Measurements from ENCODE around the gene C2CD4B.

The C2CD4B gene

DNA sequence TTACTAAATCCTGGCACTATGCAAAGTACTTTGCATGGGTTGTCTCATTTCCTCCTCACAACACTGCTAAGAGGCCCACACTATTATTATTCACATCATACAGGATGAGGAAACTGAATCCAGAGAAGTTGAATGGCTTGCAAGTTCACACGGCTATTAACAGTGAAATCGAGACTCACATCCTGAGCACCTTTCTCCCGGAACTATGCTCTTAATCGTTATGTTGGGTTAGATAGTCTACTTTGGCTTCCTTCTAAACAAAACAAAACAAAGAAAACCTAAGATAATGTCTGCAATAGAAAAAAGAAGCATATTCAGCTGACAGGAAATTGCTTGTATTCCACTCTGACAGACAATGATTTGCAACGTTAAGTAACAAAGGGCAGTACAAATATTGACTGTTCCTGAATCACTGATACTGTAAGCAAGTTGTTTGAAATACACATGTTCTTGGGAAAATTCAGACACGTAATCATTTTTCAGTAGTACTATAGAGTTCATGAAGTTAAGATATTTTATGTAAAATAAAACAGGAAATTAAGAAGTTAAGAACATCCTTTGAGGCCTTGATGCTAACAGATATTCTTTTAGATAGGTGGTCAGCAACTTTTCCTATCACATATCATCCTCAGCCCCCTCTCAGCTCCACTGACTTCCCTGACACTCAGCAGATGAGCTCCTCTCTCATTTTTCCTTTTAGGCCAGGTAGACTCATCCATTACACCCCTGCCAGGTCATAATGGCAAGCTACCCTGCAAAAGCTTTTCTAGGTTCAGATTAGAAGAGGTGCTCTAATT, 40.7 kb downstream of the C2CD4B start (continued):
- TF ChIP-seq, protein P1, sequence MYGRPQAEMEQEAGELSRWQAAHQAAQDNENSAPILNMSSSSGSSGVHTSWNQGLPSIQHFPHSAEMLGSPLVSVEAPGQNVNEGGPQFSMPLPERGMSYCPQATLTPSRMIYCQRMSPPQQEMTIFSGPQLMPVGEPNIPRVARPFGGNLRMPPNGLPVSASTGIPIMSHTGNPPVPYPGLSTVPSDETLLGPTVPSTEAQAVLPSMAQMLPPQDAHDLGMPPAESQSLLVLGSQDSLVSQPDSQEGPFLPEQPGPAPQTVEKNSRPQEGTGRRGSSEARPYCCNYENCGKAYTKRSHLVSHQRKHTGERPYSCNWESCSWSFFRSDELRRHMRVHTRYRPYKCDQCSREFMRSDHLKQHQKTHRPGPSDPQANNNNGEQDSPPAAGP (tag by site-specific recombination; IDR thresholded peaks at IDR 0.05), result no peak
- TF ChIP-seq, protein P2, sequence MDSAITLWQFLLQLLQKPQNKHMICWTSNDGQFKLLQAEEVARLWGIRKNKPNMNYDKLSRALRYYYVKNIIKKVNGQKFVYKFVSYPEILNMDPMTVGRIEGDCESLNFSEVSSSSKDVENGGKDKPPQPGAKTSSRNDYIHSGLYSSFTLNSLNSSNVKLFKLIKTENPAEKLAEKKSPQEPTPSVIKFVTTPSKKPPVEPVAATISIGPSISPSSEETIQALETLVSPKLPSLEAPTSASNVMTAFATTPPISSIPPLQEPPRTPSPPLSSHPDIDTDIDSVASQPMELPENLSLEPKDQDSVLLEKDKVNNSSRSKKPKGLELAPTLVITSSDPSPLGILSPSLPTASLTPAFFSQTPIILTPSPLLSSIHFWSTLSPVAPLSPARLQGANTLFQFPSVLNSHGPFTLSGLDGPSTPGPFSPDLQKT (IDR thresholded peaks at IDR 0.05; ENCODE audit: borderline replicate concordance, low read depth, low read length), result no peak
- TF ChIP-seq ZNF350 (tag by site-specific recombination; IDR thresholded peaks at IDR 0.05) (no peak), ZBTB7A (tag by site-specific recombination; IDR thresholded peaks at IDR 0.05; ENCODE audit: low read depth) (no peak), ZNF184 (tag by site-specific recombination; IDR thresholded peaks at IDR 0.05) (no peak), ZNF175 (tag by site-specific recombination; IDR thresholded peaks at IDR 0.05) (no peak), ZBTB17 (tag by site-specific recombination; IDR thresholded peaks at IDR 0.05) (no peak)
- TF ChIP-seq, protein P3, sequence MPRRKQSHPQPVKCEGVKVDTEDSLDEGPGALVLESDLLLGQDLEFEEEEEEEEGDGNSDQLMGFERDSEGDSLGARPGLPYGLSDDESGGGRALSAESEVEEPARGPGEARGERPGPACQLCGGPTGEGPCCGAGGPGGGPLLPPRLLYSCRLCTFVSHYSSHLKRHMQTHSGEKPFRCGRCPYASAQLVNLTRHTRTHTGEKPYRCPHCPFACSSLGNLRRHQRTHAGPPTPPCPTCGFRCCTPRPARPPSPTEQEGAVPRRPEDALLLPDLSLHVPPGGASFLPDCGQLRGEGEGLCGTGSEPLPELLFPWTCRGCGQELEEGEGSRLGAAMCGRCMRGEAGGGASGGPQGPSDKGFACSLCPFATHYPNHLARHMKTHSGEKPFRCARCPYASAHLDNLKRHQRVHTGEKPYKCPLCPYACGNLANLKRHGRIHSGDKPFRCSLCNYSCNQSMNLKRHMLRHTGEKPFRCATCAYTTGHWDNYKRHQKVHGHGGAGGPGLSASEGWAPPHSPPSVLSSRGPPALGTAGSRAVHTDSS (tag by site-specific recombination; IDR thresholded peaks at IDR 0.05), result no peak
- TF ChIP-seq, protein P4, sequence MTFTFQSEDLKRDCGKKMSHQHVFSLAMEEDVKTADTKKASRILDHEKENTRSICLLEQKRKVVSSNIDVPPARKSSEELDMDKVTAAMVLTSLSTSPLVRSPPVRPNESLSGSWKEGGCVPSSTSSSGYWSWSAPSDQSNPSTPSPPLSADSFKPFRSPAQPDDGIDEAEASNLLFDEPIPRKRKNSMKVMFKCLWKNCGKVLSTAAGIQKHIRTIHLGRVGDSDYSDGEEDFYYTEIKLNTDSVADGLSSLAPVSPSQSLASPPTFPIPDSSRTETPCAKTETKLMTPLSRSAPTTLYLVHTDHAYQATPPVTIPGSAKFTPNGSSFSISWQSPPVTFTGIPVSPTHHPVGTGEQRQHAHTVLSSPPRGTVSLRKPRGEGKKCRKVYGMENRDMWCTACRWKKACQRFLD (tag by site-specific recombination; IDR thresholded peaks at IDR 0.05), result no peak

DNA sequence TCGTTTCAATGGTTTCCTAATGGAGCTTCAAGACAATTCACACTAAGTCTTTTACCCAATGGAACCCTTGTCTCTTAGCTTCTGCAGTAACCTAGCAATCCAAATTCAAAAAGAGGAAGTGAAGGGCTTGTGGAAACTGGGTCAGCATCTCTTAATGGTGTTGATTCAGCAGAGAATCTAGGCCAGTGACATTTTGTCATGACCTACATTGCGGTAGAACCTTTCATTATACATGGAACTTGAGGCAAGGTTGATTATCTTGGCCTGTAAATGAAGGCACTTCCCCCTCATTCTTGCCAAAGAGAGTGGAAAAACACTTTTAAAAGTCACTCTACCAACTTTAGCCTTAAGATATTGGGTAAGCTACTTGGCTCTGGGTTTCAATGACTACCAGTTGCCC, 42.8 kb downstream of the C2CD4B start:
- Histone ChIP-seq H3K4me3 (ENCODE audit: low read depth, low read length) (no peak overlapping the region), H3K36me3 (ENCODE audit: control insufficient read depth in 2 of 2, insufficient read depth in 1 of 2, low read length in 2 of 2) (no peaks in the 10 kb centered on the region), H3K27ac (ENCODE audit: extremely low read depth, low read depth, low read length) (no peak overlapping the region), H3K9me3 (ENCODE audit: control insufficient read depth, insufficient read depth, low read depth, low read length) (no peaks in the 10 kb centered on the region), H3K4me1 (ENCODE audit: control insufficient read depth, insufficient read depth, low read length) (no peaks in the 10 kb centered on the region)
- CTCF ChIA-PET, result no interaction called here
- POLR2A ChIA-PET, result no interaction called here
- TF ChIP-seq ZNF311 (tag by site-specific recombination; IDR thresholded peaks at IDR 0.05; ENCODE audit: borderline replicate concordance) (no peak), HOXD13 (CRISPR knock-in tag; IDR thresholded peaks at IDR 0.05; ENCODE audit: borderline replicate concordance) (no peak), ZNF169 (tag by site-specific recombination; IDR thresholded peaks at IDR 0.05) (no peak), ZNF624 (tag by site-specific recombination; IDR thresholded peaks at IDR 0.05) (no peak), PRDM1 (tag by site-specific recombination; IDR thresholded peaks at IDR 0.05) (no peak)
- TF ChIP-seq, protein P5, sequence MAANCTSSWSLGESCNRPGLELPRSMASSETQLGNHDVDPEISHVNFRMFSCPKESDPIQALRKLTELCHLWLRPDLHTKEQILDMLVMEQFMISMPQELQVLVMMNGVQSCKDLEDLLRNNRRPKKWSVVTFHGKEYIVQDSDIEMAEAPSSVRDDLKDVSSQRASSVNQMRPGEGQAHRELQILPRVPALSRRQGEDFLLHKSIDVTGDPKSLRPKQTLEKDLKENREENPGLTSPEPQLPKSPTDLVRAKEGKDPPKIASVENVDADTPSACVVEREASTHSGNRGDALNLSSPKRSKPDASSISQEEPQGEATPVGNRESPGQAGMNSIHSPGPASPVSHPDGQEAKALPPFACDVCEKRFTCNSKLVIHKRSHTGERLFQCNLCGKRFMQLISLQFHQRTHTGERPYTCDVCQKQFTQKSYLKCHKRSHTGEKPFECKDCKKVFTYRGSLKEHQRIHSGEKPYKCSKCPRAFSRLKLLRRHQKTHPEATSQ (tag by site-specific recombination; IDR thresholded peaks at IDR 0.05), result no peak
- TF ChIP-seq, protein P6, sequence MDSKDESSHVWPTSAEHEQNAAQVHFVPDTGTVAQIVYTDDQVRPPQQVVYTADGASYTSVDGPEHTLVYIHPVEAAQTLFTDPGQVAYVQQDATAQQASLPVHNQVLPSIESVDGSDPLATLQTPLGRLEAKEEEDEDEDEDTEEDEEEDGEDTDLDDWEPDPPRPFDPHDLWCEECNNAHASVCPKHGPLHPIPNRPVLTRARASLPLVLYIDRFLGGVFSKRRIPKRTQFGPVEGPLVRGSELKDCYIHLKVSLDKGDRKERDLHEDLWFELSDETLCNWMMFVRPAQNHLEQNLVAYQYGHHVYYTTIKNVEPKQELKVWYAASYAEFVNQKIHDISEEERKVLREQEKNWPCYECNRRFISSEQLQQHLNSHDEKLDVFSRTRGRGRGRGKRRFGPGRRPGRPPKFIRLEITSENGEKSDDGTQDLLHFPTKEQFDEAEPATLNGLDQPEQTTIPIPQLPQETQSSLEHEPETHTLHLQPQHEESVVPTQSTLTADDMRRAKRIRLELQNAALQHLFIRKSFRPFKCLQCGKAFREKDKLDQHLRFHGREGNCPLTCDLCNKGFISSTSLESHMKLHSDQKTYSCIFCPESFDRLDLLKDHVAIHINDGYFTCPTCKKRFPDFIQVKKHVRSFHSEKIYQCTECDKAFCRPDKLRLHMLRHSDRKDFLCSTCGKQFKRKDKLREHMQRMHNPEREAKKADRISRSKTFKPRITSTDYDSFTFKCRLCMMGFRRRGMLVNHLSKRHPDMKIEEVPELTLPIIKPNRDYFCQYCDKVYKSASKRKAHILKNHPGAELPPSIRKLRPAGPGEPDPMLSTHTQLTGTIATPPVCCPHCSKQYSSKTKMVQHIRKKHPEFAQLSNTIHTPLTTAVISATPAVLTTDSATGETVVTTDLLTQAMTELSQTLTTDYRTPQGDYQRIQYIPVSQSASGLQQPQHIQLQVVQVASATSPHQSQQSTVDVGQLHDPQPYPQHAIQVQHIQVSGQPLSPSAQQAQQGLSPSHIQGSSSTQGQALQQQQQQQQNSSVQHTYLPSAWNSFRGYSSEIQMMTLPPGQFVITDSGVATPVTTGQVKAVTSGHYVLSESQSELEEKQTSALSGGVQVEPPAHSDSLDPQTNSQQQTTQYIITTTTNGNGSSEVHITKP (tag by site-specific recombination; IDR thresholded peaks at IDR 0.05), result no peak
- TF ChIP-seq, protein P7, sequence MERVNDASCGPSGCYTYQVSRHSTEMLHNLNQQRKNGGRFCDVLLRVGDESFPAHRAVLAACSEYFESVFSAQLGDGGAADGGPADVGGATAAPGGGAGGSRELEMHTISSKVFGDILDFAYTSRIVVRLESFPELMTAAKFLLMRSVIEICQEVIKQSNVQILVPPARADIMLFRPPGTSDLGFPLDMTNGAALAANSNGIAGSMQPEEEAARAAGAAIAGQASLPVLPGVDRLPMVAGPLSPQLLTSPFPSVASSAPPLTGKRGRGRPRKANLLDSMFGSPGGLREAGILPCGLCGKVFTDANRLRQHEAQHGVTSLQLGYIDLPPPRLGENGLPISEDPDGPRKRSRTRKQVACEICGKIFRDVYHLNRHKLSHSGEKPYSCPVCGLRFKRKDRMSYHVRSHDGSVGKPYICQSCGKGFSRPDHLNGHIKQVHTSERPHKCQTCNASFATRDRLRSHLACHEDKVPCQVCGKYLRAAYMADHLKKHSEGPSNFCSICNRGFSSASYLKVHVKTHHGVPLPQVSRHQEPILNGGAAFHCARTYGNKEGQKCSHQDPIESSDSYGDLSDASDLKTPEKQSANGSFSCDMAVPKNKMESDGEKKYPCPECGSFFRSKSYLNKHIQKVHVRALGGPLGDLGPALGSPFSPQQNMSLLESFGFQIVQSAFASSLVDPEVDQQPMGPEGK (tag by site-specific recombination; IDR thresholded peaks at IDR 0.05), result no peak
- TF ChIP-seq, protein P8, sequence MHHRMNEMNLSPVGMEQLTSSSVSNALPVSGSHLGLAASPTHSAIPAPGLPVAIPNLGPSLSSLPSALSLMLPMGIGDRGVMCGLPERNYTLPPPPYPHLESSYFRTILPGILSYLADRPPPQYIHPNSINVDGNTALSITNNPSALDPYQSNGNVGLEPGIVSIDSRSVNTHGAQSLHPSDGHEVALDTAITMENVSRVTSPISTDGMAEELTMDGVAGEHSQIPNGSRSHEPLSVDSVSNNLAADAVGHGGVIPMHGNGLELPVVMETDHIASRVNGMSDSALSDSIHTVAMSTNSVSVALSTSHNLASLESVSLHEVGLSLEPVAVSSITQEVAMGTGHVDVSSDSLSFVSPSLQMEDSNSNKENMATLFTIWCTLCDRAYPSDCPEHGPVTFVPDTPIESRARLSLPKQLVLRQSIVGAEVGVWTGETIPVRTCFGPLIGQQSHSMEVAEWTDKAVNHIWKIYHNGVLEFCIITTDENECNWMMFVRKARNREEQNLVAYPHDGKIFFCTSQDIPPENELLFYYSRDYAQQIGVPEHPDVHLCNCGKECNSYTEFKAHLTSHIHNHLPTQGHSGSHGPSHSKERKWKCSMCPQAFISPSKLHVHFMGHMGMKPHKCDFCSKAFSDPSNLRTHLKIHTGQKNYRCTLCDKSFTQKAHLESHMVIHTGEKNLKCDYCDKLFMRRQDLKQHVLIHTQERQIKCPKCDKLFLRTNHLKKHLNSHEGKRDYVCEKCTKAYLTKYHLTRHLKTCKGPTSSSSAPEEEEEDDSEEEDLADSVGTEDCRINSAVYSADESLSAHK (tag by site-specific recombination; IDR thresholded peaks at IDR 0.05), result no peak

All from HEK293 (cell line).